ENCODE data around the gene PNN.
A peak's percentile ranks its signal among the peaks of the same experiment; 100 is the strongest.
"Not testable (repeated sequence)": the region's sequence is repeated elsewhere in the genome, so short reads cannot be mapped to it uniquely, and the experiment has no call there.

Gene PNN

DNA sequence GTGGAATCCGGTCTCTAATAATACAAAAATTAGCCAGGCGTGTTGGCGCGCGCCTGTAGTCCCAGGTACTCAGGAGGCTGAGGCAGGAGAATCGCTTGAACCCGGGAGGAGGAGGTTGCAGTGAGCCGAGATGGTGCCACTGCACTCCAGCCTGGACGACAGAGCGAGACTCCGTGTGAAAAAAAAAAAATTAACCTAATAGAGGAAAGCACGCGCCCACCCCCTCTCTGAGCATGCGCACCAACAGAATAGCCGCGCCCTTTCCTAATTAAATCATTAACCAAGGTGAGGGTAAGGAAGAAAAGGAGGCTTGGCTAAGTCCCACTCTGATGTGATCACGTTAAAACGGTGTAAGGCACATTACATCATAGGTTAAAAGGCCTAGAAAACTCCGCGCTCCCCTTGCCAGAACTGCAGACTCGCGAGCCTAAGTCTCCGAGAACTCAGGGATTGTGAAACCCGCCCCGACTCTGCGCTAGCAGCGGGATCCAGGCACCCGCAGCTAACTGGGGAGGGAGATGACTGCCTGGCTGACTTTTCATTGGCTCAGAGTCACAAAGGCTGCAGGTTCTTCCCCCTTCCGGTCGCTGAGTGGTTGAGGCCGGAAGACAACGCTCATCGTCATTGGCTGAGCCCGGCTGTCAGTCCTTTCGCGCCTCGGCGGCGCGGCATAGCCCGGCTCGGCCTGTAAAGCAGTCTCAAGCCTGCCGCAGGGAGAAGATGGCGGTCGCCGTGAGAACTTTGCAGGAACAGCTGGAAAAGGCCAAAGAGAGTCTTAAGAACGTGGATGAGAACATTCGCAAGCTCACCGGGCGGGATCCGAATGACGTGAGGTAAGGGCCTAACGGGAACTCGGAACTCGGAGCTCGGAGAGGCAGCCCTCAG, at the start of gene PNN:
Gene PNN, plus strand, starts transcription at position 695 of the 885 bp plus-strand sequence. Its CDS starts 26 bp downstream, at position 721.
- DNase-seq = peak; percentile 98 to 99

DNA sequence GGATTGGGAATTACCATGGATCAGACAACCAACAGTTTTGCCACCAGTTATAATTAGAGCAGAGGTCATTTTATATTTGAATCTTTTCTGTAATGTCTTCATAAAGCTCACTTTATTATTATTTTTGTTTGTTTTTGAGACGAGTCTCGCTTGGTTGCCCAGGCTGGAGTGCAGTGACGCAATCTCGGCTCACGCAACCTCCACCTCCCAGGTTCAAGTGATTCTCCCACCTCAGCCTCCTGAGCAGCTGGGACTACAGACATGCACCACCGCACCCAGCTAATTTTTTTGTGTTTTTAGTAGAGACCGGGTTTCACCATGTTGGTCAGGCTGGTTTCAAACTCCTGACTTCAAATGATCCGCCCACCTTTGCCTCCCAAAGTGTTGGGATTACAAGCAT, 37.2 kb upstream of the PNN start:
- DNase-seq = not testable (repeated sequence)

DNA sequence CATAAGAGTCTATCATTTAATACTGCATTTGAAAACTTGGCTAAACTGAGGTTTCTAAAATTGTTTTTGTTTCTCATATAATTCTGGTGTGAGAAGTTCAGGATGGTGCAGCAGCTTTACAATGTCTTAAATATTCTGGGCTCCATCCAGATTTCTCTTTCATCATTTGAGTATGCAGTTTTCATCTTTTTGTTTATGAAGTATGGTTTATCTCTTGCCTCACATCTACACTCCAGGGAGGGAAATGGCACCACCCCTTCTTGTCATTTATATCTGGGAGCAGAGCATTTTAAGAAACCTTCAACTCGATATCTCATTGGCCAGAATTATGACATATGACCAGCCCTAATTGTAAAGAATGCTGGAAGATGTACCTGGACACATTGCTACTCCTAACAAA, 36.6 kb upstream of the PNN start:
- DNase-seq = no peak

DNA sequence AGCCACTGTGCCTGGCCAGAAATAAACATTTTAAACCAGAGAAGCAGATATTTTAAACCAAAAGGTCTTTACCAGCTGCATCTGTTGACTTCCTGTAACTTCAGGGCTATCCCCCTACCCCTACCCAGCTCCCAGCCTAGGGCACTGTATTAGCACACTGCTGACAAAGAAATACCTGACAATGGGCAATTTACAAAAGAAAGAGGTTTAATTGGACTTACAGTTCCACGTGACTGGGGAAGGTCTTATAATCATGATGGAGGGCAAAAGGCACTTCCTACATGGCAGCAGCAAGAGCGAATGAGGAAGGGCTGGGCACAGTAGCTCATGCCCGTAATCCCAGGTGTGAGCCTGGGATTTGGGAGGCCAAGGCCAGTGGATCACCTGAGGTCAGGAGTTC, 34.9 kb upstream of the PNN start:
- DNase-seq = no peak

DNA sequence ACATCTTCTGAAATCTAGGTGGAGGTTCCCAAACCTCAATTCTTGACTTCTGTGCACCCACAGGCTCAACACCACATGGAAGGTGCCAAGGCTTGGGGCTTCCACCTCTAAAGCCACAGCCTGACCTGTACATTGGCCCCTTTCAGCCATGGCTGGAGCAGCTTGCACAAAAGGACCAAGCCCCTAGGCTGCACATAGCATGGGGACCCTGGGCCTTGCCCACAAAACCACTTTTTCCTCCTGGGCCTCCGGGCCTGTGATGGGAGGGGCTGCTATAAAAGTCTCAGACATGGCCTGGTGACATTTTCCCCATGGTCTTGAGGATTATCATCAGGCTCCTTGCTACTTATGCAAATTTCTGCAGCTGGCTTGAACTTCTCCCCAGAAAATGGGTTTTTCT, 33.4 kb upstream of the PNN start:
- DNase-seq = not testable (repeated sequence)

DNA sequence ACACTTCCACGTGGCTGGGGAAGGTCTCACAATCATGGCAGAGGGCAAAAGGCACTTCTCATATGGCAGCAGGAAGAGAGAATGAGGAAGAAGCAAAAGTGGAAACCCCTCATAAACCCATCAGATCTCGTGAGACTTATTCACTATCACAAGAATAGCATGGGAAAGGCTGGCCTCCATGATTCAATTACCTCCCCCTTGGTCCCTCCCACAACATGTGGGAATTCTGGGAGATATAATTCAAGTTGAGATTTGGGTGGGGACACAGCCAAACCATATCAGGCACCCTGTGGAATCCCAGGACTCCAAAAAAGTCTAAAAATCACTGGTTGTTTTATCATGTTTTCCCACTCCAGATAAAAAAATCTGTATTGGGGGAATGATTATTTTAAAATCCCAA, 31.8 kb upstream of the PNN start:
- not testable (repeated sequence) for DNase-seq

DNA sequence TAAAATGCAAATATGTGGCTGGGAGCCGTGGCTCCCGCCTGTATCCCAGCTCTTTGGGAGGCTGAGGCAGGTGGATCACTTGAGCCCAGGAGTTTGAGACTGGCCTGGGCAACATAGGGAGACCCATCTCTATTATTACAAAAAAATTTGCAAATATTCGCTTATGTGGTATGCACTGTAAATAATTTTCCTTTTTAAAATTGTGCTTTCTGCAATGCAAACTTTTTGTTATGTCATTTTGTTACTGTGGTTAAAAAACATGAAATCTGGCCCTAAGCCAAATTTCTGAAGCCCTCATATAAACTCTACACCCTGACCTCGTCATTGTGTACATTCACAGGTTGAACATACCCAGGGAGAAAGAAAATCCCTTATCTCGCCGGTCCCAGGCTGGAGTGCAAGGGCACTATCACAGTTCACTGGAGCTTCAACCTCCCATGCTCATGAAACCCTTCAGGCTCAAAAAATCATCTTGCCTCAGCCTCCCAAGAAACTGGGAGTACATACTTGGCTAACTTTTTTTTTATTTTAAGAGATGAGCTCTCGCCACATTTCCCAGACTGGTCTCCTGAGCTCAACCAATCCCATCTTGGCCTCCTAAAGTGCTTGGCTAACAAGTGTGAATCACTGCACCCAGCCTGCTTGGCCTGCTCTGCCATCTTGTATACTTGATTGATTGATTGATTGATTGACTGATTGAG, 29.6 kb upstream of the PNN start:
- DNase-seq = no peak

DNA sequence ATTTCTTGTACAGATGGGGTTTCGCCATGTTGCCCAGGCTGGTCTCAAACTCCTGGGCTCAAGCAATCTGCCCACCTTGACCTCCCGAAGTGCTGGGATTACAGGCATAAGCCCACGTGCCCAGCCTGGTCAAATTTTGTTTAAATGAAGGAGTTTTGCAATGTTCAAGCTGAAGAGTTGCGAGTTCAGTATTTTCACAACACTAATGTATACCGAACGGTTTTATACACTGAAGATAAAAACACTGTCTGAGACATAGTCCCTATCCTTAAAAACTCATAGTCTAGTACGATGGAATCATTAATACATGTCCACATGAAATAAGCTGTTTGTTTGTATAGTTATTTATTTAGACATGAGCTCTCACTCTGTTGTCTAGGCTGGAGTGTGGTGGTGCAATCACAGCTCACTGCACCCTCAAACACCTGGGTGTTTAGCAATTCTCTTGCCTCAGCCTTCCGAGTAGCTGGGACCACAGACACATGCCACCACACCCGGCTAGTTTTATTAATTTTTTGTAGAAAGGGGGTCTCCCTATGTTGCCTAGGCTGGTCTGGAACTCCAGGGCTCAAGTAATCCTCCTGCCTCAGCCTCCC, 20.4 kb upstream of the PNN start:
- DNase-seq = no peak

DNA sequence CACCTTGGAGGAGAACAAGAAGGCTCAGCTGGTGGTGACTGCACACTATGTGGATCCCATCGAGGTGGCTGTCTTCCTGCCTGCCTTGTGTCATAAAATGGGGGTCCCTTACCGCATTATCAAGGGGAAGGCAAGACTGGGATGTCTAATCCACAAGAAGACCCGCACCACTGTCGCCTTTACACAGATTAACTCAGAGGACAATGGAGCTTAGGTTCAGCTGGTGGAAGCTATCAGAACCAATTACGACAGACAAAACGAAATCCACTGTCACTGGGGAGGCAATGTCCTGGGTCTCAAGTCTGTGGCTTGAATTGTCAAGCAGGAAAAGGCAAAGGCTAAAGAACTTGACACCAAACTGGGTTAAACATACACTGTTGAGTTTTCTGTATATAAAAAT, 17.6 kb upstream of the PNN start:
- no peak for DNase-seq

DNA sequence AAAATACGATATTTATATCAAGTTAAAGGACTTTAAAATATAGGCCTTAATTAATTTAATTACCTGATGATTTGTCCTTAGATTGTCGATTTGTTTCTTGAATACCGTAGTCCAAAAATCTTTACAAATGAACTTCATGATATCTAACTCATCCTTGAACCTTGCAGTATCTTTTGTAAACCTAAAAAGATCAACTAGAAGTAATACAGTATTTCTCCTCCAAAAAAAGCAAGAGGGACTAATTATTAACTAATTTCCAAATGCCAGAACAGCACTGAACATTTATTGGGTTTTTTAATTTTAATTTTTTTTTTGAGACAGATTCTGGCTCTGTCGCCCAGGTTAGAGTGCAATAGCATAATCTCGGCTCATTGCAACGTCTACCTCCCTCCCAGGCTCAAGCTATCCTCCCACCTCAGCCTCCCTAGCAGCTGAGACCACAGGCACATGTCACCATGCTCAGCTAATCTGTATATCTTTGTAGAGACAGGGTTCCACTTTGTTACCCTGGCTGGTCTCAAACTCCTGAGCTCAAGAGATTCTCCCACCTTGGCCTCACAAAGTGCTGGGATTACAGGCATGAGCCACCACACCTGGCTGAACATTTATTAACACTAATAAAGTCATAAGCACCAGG, 16.7 kb upstream of the PNN start:
- DNase-seq = no peak

DNA sequence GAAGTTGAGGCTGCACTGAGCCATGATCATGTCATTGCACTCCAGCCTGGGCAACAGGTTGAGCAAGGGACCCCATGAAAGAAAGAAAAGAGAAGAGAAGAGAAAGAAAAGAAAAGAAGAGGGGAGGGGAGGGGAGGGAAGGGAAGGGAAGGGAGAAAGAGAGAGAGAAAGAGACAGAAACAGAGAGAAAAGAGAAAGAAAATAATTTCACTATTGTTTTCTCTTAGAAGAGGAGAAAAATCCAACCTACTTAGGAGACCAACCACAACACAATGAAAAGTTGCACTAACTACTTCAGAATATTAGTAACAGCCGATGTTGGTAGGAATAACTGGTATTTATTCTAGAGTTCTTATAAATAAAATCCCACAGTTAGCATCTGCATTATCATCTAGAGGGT, 14.6 kb upstream of the PNN start:
- DNase-seq = no peak

DNA sequence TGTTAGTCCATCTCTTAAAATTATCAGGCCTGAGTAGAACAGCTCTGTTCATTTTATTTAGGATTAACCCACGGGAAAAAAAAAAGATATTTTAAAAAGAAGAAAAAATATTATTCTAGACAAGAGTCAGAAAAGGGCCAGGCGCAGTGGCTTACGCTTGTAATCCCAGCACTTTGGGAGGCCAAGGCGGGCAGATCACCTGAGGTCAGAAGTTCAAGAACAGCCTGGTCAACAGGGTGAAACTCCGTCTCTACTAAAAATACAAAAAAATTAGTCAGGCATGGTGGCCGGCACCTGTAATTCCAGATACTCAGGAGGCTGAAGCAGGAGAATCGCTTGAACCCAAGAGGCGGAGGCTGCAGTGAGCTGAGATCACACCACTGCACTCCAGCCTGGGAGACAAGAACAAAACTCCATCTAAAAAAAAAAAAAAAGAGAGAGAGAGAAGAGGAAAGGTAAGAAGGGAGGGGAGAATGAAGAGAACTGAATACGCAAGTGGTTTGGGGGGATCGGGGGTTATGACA, 7.2 kb upstream of the PNN start:
- not testable (repeated sequence) for DNase-seq

DNA sequence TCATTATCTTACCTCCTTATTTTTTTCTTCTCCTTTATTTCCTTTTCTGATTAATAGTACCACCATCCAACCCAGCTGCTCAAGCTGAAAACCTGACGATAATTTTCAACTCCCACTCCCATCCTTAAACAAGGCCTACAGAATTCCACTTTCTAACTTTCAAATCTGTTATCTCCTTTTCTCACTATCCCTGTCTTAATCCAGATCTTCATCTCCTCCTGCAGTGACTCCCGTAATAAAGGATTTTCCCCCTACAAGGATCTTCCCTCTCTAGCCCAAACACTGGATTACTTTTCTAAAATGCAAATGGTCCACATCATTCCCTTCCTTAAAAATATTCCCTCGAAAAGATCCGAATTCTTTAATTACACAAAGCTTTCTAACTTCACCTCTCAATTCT, 6.5 kb upstream of the PNN start:
- no peak for DNase-seq

DNA sequence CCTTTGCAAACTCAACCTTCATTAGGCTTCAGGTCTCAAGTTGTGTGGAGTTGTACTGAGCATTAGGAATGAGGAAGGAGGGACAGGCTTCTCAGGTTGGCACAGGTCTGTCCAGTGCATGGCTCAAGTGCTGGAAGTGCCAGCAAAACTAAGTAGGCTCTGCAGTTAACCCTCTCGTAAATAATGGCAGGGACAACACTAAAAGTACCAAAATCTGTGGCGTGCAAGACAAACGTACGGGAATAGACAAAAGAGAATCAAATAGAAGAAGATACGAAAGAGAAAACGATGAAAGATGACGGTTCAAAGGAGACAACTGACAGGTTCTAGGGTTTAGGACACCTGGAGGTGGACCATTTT, 5.5 kb upstream of the PNN start:
- no peak for DNase-seq

DNA sequence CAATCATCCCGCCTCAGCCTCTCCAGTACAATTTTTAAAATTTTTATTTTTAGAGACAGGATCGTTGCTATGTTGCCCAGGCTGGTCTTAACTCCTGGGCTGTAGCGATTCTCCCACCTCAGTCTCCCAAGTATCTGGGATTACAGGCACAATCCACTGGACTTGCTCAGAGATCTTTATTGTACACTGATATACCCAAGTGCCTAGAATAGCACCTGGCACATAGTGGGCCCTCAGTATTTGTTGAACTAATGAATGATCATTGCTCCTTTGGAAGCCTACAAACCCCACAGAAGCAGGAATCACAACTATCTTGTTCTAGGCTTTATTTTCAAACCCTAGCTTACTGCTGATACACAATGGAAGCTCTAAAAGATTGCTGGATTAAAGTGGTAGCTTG, 1.9 kb upstream of the PNN start:
- no peak for DNase-seq

DNA sequence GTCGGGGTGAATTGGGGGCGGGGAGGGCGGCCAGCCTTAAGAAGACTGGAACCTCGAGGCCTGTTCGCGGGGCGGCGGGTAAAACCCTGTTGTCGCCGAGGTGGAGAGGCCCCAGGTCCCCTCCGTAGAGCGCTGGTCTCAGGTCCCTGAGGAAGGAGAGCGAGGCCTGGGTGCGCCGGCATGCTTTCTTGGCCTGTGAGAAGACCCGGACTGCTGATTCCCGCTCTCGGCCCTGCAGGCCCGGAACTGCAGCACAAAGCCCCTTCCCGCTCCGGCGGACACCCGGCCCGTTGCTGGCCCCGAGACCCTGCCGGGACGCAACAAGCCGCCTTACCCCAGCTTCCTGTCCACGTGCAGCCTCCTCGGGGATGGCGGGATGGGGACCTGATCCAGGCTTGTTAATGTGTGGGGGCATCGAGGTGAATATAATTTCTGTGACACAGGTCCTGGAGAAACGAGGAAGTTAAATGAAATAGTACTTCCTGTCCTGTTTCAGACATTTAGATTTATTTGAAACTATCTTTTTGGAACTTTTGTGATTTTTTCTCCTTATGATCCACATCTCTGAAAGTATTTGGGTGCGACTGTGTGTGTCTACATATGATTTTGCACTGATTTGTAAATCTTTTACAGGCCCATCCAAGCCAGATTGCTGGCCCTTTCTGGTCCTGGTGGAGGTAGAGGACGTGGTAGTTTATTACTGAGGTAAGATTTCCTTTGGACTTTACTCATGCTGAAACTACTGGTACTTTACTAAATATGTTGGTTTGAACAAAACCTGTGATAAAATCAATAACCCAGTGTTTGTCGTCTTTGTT, 600 bp downstream of the PNN start:
- DNase-seq = peak; percentile 17 to 44

DNA sequence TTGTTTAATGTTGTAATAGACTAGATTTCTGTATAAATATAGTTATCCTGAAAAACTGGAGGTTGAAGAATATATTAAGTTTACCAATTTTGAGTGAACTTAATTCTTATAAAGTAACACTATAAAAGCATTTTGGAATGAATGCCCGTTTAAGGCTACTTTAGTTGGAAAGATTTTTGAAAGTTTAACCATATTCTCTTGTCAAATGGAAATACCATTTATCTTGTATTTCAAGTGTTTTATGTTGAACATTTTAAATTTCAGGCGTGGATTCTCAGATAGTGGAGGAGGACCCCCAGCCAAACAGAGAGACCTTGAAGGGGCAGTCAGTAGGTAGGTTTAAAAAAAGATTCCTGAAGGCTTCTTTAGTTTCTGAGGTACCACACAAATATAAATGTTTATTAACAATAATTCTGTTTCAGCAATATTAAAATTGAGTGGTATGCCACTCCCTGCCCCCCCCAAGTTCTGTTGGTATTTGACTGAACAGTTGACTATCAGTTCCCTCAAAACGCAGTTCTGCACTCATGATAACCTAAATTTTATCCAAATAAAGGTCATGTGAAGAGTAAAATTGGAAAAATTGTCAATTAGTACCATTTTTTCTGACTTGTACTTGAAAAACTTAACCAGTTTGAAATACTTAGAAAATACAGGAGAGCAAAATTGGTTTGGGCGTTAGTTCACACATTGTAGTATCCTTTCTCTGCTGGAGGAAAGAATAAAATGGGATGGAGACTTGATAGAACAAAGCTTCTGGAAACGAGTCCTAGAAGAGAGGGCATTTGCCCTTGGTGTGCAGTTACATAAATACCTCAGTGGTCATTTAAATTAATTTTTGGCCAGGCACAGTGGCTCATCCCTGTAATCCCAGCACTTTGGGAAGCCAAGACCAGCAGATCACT, 1.5 kb downstream of the PNN start:
- no peak for DNase-seq

DNA sequence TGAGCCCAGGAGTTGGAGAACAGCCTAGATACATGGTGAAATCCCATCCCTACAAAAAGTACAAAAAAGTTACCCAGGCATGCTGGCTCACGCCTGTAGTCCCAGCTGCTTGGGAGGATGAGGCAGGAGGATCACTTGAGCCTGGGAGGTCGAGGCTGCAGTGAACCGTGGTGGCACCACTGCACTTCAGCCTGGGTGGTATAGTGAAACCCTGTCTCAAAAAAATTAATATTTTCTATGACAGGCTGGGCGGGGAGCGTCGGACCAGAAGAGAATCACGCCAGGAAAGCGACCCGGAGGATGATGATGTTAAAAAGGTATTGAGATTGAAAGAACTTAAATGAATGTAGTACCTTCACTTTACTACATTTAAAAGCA, 2.1 kb downstream of the PNN start:
- no peak for DNase-seq

DNA sequence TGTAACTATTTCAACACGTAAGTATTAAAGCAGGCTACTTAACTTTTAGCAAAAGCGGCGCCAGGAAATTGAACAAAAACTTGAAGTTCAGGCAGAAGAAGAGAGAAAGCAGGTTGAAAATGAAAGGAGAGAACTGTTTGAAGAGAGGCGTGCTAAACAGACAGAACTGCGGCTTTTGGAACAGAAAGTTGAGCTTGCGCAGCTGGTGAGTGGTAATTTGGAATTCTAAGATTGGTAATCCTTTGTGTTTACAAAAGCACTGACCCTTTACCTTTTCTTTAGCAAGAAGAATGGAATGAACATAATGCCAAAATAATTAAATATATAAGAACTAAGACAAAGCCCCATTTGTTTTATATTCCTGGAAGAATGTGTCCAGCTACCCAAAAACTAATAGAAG, 4.0 kb downstream of the PNN start:
- DNase-seq = no peak

DNA sequence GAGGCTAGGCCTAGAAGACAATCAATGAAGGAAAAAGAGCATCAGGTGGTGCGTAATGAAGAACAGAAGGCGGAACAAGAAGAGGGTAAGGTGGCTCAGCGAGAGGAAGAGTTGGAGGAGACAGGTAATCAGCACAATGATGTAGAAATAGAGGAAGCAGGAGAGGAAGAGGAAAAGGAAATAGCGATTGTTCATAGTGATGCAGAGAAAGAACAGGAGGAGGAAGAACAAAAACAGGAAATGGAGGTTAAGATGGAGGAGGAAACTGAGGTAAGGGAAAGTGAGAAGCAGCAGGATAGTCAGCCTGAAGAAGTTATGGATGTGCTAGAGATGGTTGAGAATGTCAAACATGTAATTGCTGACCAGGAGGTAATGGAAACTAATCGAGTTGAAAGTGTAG, 5.5 kb downstream of the PNN start:
- no peak for DNase-seq

DNA sequence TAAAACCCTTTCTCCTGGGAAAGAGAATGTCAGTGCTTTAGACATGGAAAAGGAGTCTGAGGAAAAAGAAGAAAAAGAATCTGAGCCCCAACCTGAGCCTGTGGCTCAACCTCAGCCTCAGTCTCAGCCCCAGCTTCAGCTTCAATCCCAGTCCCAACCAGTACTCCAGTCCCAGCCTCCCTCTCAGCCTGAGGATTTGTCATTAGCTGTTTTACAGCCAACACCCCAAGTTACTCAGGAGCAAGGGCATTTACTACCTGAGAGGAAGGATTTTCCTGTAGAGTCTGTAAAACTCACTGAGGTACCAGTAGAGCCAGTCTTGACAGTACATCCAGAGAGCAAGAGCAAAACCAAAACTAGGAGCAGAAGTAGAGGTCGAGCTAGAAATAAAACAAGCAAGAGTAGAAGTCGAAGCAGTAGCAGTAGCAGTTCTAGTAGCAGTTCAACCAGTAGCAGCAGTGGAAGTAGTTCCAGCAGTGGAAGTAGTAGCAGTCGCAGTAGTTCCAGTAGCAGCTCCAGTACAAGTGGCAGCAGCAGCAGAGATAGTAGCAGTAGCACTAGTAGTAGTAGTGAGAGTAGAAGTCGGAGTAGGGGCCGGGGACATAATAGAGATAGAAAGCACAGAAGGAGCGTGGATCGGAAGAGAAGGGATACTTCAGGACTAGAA, 6.1 kb downstream of the PNN start:
- no peak for DNase-seq
